ENCODE data around the gene NRG3.

NRG3 gene

DNA sequence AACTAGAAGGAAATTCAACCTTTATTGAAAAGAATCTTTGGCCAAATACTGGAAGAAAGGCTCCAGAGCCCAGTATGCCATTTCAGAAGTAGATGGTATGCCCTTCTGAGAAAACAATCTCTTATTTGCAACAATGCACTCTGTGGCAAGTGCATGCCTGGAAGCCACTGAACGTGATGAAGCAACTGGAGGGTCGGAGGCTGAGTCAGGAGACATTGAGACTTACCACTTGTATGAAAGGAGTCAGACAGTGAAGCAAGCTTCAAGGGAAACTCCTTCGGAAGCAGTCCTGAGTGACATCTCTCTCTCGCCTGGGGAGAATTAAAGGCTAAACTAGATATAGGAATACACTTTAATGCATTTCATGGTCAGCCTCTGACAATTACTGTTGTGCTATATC is 353.7 kb downstream of the NRG3 start:
- DNase-seq (ENCODE audit: extremely low read depth, low read depth), result no peak
- H3K4me3 ChIP-seq (replicated peaks; ENCODE audit: low read depth, low read length), result no peak overlapping the region
- TF ChIP-seq, protein P1, sequence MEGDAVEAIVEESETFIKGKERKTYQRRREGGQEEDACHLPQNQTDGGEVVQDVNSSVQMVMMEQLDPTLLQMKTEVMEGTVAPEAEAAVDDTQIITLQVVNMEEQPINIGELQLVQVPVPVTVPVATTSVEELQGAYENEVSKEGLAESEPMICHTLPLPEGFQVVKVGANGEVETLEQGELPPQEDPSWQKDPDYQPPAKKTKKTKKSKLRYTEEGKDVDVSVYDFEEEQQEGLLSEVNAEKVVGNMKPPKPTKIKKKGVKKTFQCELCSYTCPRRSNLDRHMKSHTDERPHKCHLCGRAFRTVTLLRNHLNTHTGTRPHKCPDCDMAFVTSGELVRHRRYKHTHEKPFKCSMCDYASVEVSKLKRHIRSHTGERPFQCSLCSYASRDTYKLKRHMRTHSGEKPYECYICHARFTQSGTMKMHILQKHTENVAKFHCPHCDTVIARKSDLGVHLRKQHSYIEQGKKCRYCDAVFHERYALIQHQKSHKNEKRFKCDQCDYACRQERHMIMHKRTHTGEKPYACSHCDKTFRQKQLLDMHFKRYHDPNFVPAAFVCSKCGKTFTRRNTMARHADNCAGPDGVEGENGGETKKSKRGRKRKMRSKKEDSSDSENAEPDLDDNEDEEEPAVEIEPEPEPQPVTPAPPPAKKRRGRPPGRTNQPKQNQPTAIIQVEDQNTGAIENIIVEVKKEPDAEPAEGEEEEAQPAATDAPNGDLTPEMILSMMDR (IDR thresholded peaks at IDR 0.05; ENCODE audit: low read depth, low read length, missing control alignments), result no peak

DNA sequence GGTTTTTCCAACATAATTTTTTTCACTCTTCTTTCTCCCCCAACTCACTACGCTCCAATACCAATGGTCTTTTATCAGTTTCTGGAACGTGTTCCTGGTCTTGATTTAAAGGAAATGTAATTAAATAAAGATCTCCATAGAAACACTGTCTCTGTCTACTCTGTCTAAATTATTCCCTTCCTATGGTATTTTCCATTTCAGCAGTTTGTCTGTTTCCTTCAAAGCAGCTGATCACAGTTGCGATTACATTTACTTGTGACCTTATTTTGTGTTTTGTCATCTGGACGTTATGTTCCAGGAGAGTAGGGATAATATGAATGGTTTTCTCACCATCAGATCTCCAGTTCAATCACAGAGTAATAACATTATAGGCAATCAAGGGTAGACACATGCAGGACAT is 359.2 kb downstream of the NRG3 start:
- no peak overlapping the region for H3K4me3 ChIP-seq (replicated peaks; ENCODE audit: low read depth, low read length)
- TF ChIP-seq, protein P1 (IDR thresholded peaks at IDR 0.05; ENCODE audit: low read depth, low read length, missing control alignments), result no peak
- no peak for DNase-seq (ENCODE audit: extremely low read depth, low read depth)

DNA sequence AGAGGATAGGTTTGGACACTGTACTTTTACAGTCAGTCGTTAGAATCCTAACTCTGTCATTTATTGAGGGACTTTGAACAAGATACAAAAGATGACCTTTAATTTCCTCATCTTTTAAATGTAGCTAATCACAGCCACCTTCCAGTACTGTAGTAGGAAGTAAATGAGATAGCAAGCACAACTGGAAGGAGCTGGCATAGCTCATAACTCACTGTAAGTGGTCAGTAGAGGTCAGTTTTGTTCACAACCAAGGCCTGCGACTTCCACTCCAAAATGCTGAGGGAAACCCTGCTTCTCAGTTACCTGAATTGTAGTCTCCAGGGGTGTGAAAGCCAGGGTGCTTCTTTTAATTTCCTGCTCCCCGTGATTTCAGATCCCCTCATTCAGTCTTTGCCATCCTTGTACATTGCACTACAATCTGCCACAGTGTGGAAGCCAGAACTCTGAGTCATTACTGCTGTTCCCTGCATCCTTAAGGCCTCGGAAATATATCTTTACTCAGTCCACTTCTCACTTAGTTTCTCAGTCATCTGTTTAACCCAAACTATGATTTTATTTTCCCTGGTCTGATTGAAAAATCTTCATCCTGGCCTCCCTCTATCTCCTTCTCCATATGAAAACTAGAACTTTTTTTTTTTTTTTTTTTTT is 361.2 kb downstream of the NRG3 start:
- H3K4me3 ChIP-seq (replicated peaks; ENCODE audit: low read depth, low read length), result no peak overlapping the region
- no peak for DNase-seq (ENCODE audit: extremely low read depth, low read depth)
- TF ChIP-seq, protein P1 (IDR thresholded peaks at IDR 0.05; ENCODE audit: low read depth, low read length, missing control alignments), result no peak

DNA sequence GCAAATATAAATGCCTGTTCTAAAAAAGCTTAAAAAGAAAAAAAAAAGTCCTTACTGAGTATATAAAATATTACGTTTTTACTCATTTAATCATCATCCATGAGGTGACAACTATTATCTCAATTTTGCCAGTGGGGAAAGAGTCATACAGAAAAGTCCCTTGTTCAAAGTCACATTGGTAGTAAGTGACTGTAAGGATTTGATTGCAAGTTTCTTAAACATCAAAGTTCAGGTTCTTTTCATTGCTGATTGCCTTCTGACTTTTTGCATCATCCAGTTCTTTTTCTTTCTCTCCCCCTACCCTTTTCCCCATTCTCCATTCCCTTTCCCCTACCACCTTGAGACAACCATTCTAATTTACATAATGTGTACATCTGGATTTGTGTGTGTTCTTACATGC is 363.3 kb downstream of the NRG3 start:
- TF ChIP-seq, protein P1 (IDR thresholded peaks at IDR 0.05; ENCODE audit: low read depth, low read length, missing control alignments), result no peak
- no peak overlapping the region for H3K4me3 ChIP-seq (replicated peaks; ENCODE audit: low read depth, low read length)
- DNase-seq (ENCODE audit: extremely low read depth, low read depth), result no peak

DNA sequence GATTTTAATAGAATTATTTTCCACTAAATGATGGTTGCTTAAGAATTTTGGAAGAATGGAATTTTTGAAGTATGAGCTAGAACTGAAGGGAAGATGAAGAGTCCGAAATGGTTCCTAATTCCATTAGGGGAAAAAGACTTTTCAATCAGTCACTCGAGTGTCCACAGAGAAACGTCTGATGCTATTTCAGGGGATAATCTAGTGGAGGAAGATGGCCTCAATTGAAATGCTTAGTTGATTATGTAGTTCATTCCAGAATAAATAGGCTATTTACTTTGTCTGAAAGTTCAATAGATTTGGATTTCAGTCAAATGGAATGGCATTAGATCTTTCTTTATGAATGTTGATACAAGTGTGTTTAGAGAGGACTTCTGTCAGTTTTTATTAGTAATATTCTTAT is 365.4 kb downstream of the NRG3 start:
- TF ChIP-seq, protein P1 (IDR thresholded peaks at IDR 0.05; ENCODE audit: low read depth, low read length, missing control alignments), result no peak

DNA sequence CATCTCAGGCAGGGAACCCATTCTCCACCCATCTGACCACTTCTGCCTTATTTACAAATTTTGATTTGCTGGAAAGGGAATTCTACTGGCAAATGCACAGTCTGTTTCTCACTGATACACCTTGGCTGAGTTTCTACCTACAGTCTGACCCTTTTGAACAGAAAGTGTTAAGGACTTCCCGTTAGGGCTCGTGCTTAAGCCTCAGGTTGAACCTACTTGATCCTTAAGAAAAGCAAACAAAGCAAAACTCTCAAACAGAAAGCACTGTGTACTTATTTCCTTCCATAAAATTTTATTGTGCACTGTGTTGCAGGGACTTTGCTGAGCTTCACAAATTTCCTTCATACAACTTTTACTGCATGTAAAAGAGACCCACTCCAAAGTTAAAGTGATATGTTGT is 367.8 kb downstream of the NRG3 start:
- H3K4me3 ChIP-seq (replicated peaks; ENCODE audit: low read depth, low read length), result no peak overlapping the region
- TF ChIP-seq, protein P1 (IDR thresholded peaks at IDR 0.05; ENCODE audit: low read depth, low read length, missing control alignments), result no peak
- no peak for DNase-seq (ENCODE audit: extremely low read depth, low read depth)

More for the DNA sequence above, 365.4 kb downstream of the NRG3 start:
- H3K4me3 ChIP-seq (replicated peaks; ENCODE audit: low read depth, low read length), result no peak overlapping the region
- no peak for DNase-seq (ENCODE audit: extremely low read depth, low read depth)

DNA sequence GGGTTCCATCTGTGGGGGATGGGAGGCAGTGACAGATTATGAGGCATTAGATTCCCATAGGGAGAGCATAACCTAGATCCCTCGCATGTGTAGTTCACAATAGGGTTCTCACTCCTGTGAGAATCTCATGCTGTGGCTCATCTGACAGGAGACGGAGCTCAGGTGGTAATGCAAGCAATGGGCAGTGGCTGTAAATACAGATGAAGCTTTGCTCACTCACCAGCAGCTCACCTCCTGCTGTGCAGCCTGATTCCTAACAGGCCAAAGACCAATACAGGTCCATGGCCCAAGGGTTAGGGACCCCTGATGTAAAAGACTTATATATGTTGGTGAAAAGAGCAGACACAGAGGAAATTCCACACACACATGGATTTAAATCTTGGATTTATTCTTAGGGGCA is 370.2 kb downstream of the NRG3 start:
- DNase-seq (ENCODE audit: extremely low read depth, low read depth), result no peak
- TF ChIP-seq, protein P1 (IDR thresholded peaks at IDR 0.05; ENCODE audit: low read depth, low read length, missing control alignments), result no peak
- H3K4me3 ChIP-seq (replicated peaks; ENCODE audit: low read depth, low read length), result no peak overlapping the region
